Measurements from ENCODE around the gene ZPR1.

The ZPR1 gene

DNA sequence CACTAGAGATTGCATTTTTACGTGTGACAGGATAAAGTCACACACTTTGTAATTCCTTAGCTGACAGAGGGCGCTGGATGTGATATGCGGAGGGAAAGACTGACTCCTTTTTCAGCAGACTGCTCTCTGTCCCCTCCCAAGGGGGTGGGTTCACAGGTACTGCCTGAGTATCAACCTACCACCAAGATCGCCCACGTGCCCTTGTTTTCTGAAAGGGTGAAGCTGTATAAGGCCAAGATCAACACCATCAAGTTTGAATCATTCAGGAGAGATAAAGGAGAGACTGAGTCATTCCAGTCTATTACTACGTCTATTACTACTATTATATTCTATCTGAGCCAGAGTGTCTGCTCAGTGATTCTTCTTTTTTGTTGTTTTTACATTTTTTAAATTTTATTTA lies 45.7 kb downstream of the ZPR1 start:
- no peak for DNase-seq

DNA sequence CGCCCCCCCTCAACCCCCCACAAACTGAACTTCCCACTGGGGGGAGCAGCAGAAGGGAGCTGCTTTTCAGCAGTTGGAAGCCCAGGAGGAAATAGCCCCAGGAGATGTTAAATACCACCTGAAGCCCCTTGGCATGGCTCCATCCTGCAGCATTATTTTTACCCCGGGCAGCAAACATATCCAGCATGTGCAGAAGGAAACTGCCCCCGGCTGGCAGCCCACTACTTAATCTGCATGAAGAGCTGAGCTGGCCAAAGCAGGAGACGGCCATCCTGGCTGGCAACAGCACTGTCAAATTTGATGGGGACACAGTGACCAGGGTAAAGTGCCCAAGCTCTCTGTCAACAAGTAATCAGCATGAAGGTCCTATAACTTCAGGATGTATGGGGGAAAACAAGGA lies 47.1 kb downstream of the ZPR1 start:
- DNase-seq = no peak

DNA sequence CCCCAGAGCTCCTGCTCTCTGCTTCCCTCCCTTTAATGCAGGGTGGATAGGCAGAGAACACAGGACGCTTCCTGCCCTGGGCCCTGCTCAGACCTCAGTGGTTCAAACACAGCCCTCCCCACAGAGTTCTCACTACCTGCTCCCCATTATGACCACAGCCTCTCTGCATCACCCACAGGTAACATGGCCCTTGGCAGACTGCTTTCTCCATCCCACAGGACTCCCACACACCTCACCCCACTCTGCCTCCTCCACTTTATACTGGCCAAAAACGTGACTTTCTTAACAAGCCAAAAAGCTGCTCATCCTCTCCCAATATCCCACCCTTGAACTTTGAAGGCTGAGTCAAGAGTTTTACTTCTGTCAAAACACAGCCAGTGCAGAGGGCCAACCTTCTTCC lies 48.8 kb downstream of the ZPR1 start:
- DNase-seq = no peak

DNA sequence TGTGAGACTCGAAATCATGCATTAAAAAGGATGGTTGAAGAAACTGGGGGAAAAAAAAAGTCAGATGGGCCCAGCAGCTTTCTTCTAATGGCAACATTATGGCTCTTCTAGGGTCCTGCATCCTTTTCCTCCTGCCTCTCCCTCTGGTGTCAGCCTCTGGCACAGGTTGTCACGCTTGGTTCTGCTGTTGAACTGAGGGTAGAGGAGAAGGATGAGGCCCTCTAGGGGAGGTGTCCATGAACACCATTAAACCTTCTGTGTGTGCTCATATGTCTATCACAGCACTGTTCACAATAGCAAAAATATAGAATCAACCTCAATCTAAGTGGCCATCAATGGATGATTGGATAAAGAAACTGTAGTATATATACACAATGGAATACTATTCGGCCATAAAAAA lies 51.1 kb downstream of the ZPR1 start:
- DNase-seq = no peak

DNA sequence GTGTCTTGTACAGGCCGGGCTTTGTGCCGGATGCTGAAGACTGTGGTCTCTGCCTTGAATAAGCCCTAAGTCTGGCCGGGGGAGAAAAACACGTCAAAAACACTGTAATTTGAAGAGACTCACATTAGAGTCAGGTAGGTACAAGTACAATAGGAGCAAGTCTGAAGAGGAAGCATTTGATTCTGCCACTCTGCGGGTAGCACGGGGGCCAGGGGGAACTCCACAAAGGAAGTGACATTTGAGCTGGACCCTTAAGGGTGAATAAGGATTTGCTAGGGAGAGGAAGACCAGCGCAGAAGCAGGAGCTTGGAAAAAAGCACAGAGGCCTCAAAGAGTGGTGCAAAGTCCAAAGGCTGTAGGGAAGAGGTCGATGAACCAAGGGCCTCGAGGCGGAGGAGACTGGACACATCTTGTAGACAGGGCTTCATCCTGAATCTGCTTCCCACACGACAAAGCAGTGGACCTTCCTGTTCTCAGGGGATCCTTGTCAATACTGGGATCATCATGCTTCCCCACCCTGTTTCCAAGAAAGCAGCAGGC lies 53.8 kb downstream of the ZPR1 start:
- no peak for DNase-seq

DNA sequence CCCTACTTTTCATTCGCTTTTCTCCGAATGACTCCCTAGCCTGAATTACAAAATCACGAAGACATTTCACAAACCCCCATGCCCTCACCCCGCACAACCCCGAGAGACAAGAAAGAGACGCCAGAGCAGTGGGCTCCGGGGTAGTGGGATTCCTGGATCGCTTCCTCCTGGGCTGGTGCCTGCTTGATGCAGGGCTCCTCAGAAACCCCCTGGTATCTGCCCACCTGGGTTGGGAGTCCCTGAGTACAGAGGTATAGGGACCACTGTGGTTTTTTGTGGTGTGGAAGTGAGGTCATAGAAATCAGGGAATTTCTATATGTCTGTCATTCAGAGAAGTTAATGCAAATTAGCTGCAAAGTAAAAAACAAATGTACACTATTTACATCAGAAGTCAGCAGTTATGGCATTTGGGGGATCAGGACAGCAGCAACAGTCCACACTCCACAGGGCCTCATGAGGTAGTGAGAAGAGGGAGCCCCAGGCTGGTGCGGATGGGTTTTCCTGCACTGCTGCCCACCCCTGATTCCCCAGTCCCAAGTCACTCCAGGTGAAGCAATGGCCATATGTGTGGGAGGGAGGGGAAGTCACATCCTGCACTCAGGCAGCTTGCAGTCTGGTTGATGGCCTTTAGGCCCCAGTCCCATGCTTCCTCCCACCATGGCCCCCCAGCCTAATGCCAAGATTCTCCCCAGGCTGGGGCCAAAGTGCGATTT lies 54.6 kb downstream of the ZPR1 start:
- DNase-seq = no peak

DNA sequence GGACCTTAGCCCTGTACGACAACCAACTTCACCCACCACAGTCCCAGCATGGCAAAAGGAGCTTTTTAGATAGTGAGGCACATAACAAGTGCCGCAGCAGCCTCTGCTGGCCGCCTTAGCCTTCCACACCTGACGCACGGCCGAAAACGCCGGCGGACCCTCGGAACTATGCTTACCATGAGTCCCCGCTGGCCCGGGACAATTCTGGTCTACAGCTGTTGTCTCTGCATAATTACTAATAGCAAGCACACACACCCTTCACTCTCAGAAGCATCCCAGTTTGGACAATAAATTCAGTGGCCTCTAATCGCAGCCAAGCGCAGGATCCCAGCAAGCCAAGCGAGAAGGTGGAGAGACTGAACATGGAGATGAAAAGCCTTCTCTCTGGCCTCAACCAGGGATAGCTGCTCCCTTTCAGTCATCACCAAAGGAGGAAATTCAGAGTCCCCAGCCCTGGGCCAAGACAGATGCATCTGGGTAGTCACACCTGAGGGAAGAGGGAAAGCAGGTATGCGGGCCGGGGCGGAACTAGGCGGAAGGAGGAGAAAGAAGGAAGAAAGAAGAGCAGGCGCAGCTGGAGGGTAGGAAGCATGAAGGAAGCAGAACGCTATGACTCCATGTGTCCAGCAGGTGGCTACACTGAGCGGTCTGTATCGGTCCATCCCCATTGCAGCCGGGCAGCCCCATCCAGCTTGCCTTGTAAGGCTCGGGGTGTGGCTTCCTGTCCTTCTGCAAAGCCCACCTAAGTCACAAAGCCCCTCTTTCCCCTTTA lies 55.4 kb downstream of the ZPR1 start:
- DNase-seq = peak; percentile 46

DNA sequence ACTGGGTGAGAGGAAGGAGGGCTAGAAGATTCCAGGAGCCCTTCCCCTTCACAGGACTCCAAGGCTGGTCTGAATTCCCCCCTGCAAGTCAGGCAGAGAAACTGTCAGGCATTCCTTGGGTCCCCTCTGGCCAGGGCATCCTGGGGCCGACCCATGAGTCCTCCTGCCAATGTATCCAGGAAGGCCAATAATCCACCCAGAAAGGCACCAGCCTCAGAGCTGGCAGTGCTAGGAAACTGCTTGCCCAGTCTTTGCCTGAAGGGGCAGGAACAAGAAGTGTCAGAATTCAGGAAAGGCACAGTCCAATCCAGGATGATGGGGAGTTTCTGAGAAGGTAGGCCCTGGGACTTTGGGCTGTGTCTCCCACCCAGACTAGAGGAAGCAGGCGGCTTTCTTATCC lies 56.0 kb downstream of the ZPR1 start:
- no peak for DNase-seq

DNA sequence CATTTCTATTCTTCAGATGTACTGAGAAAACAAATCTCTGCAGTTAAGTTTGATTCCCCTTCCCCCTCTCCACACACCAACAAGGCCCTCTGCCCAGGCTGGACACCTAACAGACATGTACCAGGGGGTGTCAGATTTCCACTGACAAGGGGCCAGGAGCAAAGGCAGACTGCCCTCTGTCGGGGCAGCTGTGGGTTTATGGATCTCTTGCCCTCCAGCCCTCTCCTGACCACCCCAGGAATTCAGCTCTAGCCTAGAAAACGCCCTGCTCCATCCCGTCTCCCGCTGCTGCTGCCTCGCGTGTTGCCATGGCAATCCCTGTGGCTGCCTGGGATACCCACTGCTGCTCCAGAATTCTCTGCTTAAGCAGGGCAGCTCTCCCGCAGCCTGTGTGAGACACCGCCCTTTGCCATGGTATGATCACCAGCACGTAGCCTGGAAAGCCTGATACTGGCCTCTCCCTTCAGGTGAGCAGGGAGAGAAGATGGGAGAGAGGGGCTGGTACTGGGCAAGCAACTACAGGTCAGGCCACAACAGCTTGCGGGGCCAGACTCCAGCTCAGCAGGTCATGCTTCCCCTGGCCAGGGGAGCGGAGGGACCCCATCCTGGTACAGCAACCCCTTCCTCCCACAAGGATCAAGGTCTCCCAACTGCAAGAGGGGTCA lies 56.6 kb downstream of the ZPR1 start:
- DNase-seq = peak; percentile 15

DNA sequence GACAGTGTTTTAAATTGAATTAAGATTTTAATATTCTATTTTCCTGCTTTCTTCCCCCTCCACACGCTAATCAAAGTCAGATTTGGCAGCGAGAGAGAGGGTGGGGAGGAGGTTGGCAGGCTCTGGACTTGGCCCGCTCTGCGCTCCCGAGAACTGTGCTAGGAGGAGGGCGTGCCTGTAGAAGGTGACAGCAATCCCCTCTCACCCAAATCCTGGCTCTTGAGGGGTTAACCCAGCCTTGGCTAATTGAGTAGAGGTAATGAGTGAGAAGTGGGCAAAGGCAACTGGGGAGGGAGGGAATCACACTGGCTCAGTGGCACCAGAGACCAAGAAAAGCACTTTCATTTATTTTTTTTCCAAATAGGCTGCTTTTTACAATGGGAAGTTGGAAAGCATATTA lies 57.2 kb downstream of the ZPR1 start:
- no peak for DNase-seq

DNA sequence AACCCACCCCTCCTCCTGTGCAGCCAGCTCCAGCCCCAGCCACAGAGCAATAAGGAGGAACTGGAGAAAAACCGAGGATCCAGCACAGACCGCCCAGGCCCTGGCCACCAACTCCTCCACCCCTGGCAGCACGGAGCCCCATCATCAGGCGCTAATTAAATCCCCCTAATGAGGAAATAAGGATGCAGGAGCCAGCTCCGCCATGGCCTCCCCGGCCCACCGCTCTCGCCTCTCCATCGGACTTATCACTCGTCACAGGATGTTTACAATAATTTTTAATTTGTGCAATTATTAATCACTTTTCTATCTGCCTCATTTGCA lies 57.6 kb downstream of the ZPR1 start:
- DNase-seq = no peak

DNA sequence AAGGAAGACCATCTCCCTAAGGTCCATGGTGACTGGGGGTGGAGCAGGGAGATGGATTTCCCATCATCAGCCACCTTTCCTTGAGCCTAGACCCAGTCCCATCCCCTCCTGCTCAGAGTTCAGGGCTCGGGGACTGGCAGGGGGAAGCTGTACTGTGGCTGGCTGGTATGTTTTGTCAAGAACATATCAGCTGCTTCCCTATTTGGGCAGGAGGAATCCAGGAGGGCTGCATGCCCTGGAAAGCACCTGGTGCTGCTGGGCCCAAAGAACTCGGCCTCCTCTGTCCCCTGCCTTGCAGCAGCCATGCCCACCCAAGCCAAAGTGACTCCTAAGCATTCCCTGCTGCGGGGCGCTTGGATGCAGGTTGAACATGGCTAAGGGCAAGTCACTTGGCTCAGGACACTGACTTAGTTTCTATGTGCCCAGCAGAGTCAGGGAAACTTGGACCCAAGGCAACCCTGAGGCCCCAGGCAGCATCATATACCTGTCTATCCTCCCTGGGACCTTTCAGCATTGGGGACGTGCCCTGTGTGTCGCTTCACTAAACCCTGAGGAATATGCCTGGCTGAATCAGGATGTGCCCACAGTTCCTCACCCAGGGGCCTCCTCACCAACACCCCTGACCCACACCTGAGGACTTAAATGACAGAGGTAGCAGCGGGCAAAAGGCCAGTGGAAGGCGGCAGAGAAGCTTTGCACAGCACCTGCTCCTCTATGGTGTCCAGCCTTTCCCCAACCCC lies 58.2 kb downstream of the ZPR1 start:
- DNase-seq = no peak

DNA sequence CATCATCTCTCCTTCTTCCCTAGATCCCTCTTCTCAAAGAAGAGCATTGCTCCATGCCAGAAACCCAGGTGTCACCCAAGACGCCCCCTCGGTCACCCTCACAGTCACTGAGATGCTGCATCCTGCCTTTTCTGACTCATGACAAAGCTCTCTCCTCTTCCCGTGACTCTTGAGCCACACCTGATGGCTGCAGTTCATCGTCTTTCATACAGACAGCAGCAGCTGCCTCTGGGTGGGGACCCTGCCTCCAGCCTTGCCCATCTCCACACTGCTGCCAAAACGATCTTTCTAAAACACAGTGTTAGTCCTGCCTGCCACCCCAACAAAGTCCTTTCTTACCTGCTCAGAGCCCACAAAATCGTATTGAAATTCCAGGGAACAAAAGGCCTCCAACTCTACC lies 59.8 kb downstream of the ZPR1 start:
- no peak for DNase-seq

DNA sequence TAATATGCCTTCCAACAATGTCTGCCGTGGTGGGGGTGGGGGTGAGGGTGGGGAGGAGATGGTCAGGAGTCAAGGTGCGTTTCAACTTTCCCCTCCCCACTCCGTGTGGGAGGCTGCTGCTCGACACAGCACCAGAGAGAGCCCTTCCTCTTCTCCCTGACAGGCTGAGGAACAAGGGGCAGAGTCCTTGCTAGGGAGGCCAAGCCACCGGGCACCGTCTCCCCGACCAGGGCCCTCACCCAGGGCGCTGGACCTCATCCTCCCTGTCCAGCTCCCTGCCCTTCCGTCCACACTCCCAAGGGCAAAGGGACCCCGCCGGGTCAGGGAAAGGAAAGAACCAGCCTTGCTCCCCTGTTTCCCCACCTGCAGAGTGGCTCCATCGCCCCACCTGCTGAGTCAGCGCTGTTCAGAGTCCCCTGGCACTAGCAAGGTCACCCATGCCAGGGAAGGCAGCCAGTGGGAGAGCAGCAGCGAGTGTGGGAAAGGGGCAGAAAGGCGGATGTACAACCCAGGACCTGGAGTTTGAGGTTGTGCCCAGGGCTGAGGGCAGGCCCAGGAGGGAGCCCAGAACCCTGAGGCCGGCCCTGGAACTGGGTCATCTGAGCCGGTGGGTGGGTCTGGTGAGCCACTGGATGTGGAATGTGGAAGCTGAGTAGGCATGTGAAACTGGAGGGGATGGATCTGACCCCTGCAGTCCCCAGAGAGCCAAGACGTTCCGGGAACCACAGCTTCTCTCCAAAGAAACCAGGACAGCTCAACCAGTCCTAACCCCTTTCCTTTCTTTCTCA lies 62.2 kb downstream of the ZPR1 start:
- DNase-seq = no peak

DNA sequence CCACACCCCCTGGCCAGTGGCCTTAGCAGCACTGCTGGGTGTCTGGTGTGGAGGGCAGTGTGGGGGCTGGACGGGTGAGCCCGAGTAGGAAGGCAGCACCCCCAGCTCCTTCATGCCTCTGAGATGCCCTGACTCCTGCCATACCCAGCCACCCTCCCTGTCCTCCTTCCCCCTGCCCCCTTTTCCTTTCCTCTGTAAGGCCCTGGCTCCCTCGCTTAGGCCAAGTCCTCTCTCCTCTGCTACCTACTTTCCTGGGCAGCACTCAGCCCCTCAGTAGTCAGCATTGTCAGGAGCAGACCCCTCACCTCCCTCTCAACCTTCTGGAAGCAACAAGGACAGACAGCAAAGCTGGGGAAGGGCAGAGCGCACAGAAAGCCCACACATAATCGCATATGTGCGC lies 63.0 kb downstream of the ZPR1 start:
- no peak for DNase-seq
